Measurements from ENCODE around the gene TSPAN8.
A peak's percentile ranks its signal among the peaks of the same experiment; 100 is the strongest.

Gene TSPAN8

DNA sequence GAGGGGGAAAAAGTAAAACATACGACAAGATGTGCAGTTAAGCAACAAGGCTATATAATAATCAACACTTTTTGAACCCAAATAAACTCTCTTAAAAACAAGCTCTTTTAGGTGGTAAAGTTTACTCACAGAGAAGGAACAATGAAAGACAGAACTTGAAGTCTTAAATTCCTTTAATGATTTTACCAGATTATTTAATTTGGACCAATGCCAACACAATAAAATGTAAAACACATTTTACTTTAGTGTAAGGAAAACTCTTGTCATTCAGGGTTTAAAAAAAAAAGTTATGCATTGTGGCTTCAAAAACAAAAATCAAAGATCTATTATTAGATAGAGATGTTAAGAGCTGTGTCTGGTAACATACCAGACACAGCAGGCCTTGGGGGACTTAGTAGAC, 13.1 kb downstream of the TSPAN8 start:
- H3K4me1 ChIP-seq, result peaks cover 0 to 41% (median 20%) of the 10 kb centered on the region in 4 donors
- intact Hi-C loops (cut with DNase I; ENCODE audit: low total_unique reads), result no loop called here
- TF ChIP-seq, protein P1, sequence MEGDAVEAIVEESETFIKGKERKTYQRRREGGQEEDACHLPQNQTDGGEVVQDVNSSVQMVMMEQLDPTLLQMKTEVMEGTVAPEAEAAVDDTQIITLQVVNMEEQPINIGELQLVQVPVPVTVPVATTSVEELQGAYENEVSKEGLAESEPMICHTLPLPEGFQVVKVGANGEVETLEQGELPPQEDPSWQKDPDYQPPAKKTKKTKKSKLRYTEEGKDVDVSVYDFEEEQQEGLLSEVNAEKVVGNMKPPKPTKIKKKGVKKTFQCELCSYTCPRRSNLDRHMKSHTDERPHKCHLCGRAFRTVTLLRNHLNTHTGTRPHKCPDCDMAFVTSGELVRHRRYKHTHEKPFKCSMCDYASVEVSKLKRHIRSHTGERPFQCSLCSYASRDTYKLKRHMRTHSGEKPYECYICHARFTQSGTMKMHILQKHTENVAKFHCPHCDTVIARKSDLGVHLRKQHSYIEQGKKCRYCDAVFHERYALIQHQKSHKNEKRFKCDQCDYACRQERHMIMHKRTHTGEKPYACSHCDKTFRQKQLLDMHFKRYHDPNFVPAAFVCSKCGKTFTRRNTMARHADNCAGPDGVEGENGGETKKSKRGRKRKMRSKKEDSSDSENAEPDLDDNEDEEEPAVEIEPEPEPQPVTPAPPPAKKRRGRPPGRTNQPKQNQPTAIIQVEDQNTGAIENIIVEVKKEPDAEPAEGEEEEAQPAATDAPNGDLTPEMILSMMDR (IDR thresholded peaks at IDR 0.05), result no peak
- H3K4me3 ChIP-seq, result no peak overlapping the region
- peak overlapping the region in 1 of 2 donors; percentile 34 for H3K27ac ChIP-seq
- no peaks in the 10 kb centered on the region for H3K9me3 ChIP-seq
- DNase-seq, result no peak
- H3K27me3 ChIP-seq, result no peaks in the 10 kb centered on the region
- no peaks in the 10 kb centered on the region for H3K36me3 ChIP-seq

DNA sequence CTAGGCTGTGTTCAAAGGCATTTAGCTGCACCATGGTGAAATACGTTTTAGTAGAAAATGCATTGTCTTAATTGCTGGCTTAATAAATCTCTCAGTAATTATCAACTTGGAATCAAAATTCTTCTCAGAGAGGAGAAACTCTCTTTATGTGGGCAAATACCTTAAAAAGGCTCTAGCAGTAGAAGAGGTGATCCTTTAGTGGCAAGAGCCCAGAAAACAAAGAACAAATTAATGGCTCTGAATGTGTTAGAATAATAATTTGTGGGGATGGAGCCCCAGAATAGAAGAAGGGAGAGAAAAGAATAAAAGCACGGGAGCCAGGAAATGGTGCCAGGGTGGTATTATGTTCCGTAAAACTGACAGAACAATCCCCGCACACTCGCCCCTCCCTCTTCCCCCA, 14.8 kb downstream of the TSPAN8 start:
- Histone ChIP-seq H3K36me3 (peaks cover 0 to 2% (median 0%) of the 10 kb centered on the region in 3 donors), H3K27ac (peak overlapping the region; percentile 79 to 81), H3K27me3 (no peaks in the 10 kb centered on the region), H3K4me1 (peaks cover 0 to 41% (median 20%) of the 10 kb centered on the region in 4 donors), H3K4me3 (no peak overlapping the region), H3K9me3 (no peaks in the 10 kb centered on the region)
- TF ChIP-seq, protein P1 (IDR thresholded peaks at IDR 0.05), result no peak
- no peak for DNase-seq
- intact Hi-C loops (cut with DNase I; ENCODE audit: low total_unique reads), result no loop called here

DNA sequence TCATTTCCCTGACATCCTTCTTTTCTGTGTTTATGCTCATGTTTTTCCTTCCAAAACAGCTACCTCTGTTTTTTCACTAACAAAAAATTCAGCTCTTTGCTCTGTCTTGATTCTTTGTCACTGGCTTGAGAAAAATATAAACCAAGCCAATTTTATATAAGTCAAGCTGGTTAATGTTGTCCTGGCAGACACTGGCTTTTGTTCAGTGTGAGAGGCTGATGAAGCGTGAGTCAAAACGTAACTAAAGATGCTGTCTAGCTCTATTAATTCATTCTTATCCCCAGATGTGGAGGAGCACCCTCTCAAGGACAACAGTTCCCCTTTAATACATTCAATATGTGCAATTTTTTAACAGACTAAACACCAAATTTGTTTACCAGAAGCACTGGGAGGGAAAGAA, 15.8 kb downstream of the TSPAN8 start:
- Histone ChIP-seq H3K9me3 (no peaks in the 10 kb centered on the region), H3K4me3 (no peak overlapping the region), H3K27me3 (no peaks in the 10 kb centered on the region), H3K4me1 (peaks cover 0 to 41% (median 20%) of the 10 kb centered on the region in 4 donors), H3K27ac (peak overlapping the region; percentile 79 to 81), H3K36me3 (peaks cover 0 to 10% (median 5%) of the 10 kb centered on the region in 3 donors)
- intact Hi-C loops (cut with DNase I; ENCODE audit: low total_unique reads), result no loop called here
- TF ChIP-seq, protein P1 (IDR thresholded peaks at IDR 0.05), result no peak
- no peak for DNase-seq

DNA sequence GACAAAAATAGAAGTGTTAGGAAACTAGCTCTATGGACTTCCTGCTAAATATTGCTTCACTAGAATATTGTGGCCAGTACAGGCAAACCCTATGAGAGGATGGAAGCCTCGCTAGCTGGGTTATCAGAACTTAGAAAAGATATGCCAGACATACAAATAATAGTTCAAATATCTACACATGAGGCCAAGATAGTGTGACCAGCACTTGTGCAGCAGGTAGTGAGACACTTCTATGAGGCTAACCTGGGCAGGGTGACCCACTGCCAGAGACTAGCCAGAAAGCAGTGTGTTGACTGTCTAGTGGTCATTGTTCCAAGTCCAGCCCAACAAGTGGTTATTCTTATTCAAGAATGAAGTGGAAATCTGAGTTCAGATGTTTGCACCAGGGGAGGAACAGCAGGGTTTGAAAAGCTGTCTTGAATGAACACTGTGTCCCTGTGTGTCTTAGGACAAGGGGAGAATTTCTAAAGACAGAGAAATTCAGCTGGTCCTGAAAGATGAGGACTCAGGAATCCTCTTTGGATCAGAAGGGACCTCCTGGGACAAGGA, 16.3 kb downstream of the TSPAN8 start:
- Histone ChIP-seq H3K4me3 (peak overlapping the region in 1 of 2 donors; percentile 14), H3K36me3 (peaks cover 0 to 12% (median 8%) of the 10 kb centered on the region in 3 donors), H3K27me3 (no peaks in the 10 kb centered on the region), H3K4me1 (peaks cover 0 to 41% (median 20%) of the 10 kb centered on the region in 4 donors), H3K27ac (peak overlapping the region; percentile 79 to 81), H3K9me3 (no peaks in the 10 kb centered on the region)
- TF ChIP-seq, protein P1 (IDR thresholded peaks at IDR 0.05), result no peak
- intact Hi-C loops (cut with DNase I; ENCODE audit: low total_unique reads), result no loop called here
- peak in 1 of 2 donors; percentile 25 for DNase-seq

DNA sequence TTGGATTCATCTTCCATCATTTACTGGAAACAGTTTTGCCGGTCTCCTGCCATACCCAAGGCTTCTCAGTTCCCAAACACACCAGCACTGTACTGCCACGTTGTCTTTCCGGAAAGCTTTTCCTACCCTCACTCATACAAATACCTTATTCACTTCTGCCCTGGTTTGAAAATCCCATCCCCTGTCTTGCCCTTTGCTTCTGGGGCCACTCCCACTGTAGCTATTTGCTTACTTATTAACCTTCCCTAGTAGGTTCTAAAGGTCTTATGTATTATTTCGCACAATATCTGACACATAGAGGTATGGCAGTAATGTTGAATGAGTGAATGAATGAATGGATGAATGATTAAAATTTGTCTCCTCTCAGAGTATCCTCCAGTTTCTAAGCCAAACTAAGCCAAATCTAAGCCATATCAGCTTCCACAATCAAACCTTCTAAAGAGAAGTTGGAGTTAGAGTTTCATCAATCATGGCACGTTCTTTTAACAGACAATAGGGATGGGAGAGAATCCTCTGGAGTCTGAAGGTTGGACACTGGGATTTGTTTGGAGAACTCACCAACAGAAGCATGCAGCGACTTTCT, 18.6 kb downstream of the TSPAN8 start:
- Histone ChIP-seq H3K27ac (no peak overlapping the region), H3K36me3 (peaks cover 0 to 12% (median 8%) of the 10 kb centered on the region in 3 donors), H3K4me3 (no peak overlapping the region), H3K9me3 (no peaks in the 10 kb centered on the region), H3K4me1 (peaks cover 0 to 29% (median 20%) of the 10 kb centered on the region in 4 donors), H3K27me3 (no peaks in the 10 kb centered on the region)
- intact Hi-C loops (cut with DNase I; ENCODE audit: low total_unique reads), result no loop called here
- TF ChIP-seq, protein P1 (IDR thresholded peaks at IDR 0.05), result no peak
- no peak for DNase-seq
